HG03103 (cell line): ENCODE results near the gene PDE8B.

ENCODE experiments used
- ATAC-seq: cut with Tn5 transposase; IDR thresholded peaks from one replicate; pipeline ENCODE4 v1.9.1; 2021; ENCODE audit warnings: low read depth; ENCODE audit not compliant: unreplicated experiment

The PDE8B gene

GRCh38 chr5:77229887-77230286 lies 19.4 kb downstream of the PDE8B start:
- no peak for ATAC-seq

DNA sequence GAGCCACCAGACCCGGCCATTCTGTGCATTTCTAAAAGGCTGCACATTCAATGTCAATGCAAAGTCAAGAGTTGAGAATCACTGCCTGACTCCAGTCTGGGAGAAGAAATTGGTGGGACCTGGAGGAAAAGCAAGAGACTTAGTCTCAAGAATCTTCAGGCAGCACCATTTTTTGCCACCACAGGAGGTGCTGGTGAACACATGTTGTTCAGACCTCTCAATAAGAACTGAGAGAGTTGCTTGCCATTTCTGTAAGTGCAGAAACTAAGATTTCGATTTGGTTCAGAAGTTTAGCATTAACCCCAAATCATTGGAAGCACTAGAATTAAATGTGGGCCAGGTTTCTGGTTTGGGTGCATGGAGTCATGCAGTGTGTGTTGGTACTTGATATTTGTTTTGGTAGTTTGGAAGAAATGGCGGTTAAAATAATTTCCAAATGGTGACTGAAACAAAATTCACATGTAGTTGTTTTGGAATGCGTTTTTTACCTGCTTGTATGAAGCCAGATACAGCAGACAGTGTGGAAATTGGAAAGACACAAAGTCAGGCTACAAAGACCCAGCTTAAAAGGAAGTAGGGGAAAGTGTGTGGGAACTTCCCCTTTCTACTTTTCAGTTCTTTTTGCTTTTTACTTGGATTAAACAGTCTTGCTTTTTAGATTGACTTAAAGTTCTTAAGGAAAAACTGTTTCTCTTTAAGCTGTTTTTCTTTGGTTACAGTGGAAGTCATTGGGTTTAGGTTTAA lies 20.4 kb downstream of the PDE8B start:
- ATAC-seq: no peak

- no peak for ATAC-seq
These were observed 21.1 kb downstream of the PDE8B start for GRCh38 chr5:77231471-77232138.

DNA sequence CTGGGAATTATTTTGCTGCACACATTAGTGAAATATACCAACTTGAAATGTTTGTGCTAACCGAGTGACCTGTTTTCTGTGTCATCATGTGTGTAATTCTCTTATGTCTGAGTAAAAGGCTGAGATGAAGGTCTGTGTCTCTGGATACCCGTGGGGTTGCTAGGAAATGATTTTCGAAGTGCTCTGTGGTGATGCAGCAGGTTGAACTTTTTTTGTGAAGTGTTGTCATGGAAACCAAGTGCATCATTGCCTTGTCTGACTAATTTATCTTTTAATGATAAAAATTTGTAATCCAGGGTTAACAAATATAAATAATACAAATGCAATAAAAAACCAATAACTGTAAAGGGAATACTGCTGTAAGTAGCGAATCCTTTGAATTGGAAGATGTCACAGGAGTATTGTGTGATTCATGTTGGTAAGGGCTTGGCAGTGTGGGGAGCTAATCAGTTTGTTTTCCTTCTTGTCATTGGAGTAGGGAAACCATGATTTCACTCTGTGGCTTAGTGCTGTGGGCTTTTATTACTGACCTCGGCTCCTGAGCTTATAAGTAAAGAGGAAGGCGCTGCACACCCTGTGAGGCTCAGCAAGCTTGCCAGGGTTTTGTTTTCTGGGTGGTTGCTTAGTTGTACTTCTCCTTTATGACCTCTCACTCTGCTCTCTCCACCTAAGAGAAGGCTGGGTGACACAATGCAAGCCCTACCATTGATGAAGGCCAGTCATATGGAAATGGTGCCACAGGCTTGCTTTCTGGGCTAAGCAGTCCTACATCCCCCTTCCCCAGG lies 22.3 kb downstream of the PDE8B start:
- ATAC-seq: no peak

DNA sequence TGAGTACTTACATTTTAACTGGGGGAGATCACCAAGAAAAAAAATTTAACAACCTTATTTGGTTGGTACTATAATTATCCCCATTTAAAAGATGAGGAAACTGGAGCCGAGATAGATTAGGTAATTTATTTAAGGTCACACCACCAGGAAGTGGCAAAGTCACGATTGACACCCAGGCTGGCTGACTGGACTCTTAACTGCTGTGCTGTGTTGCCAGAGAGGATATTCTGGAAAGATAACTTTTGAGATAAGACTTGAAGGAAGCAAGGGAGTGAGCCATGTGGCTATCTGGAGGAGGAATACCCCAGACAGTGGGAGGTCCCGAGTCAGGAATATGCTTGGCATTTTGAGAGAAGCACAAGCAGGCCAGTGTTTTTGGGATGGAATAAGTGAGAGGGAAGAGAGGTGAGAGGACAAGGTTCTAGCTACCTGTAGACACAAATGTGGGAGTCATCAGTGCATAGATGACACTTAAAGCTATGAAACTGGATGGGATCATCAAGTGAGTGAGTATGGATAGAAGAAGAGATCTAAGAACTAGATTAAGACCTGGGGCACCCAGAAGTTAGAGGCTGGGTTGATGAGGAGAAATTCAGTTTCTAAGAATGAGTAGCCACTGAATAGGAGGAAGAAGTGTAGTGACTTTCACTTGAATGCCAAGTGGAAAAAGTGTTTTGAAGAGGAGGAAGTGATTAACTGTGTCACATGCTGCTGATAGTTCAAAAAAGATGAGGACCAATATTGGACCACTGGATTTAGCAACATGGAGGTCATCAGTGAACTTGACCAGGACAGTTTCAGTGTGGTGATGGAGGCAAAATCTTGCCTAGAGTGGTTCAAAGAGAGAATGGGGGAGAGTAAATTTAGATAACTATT lies 25.6 kb downstream of the PDE8B start:
- no peak for ATAC-seq

- ATAC-seq: no peak
These were observed 28.8 kb downstream of the PDE8B start for GRCh38 chr5:77239126-77239741.

DNA sequence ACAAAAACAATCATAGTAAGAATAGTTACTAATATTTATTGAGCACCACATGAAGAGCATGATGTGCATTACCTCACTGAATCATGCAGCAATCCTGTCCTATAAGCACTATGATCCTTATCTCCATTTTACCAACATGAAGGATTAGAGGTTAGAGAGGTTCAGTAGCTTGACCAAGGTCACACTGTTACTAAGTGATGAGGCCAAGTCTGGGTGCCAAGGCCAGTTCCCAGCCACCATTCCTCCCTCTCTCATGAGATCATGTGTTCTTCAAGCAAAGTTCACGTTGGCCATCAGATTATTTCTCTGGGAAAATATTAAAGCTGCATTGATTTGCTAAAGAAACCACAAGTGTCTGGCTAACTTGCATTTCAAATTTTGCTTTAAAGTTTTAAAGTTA lies 31.0 kb downstream of the PDE8B start:
- ATAC-seq: no peak

- ATAC-seq: no peak
These were observed 39.0 kb downstream of the PDE8B start for GRCh38 chr5:77249475-77249874.

DNA sequence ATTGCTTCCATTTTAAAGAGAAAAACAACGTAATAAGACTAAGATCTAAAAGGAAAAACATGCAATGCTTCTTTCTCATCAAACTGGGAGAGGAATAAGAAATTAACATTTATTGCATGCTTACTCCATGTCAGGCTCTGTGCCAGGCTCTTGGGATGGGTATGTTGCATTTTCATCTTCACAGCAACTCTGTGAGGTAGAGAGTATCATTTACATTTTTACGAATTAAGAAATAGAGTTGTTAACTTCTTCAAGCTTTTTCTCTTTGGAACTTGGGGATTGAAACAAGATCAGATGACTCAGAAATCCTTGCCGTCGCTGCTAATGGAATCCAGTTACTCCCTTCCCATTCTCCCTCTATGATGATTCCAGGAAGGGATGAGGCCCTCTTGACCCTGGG lies 39.5 kb downstream of the PDE8B start:
- no peak for ATAC-seq

DNA sequence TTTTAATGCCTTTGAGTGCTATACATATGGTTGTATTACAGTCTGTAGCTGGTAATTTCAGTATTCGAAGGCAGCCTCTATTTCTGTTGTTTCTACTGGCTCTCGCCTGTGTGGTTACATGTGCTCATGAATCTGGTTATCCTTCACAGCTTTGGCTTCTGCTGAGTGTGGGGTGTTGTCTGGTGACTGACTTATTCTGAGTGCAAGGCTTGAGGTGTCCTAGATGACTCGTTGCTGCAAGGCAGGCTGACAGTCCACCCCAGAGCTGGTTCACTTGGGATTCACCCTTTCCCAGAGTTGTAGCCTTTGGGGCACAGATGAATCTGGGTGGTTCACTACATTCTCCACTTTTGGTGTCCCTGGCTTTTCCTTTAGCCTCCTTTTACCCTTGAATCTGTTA lies 41.4 kb downstream of the PDE8B start:
- ATAC-seq: no peak

- ATAC-seq: no peak
These were observed 45.1 kb downstream of the PDE8B start for GRCh38 chr5:77255617-77256016.

DNA sequence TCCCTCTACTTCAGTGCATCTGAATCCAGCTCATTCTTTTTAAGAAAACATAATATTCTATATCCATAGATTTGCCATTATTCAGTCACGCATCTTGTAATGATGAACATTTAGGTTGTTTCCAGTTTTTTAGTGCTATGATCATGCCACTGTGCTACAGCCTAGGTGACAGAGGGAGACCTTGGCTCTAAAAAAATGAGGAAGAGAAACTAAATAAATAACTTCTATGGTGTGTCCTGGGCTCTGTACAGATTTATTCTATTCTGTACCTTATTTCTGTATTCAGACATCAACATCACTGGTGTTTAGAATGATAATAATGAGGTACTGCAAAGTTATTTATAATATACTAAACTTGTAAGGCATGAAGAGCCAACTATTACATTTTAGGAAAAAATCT lies 45.9 kb downstream of the PDE8B start:
- ATAC-seq: no peak

GRCh38 chr5:77258652-77259051 lies 48.2 kb downstream of the PDE8B start:
- ATAC-seq: no peak

GRCh38 chr5:77259476-77259875 lies 49.0 kb downstream of the PDE8B start:
- ATAC-seq: no peak

DNA sequence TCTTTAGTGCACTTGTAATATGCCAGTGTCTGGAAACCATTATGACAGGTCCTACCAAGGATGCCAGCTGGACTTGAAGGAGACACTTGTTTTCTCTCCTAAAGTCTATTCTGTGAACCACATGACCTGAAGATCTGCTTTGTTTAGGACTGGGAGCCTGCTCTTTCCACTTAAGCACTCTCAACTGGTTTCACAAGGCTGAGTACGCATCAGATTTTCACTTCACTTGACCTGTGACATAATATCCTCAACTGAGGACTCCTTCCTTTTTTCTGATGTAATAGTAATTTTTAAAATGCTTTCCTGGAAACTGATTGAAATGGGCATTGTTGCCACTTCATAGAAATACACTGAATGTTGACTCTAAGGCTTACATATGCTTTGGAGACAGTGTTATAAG lies 52.2 kb downstream of the PDE8B start:
- no peak for ATAC-seq

DNA sequence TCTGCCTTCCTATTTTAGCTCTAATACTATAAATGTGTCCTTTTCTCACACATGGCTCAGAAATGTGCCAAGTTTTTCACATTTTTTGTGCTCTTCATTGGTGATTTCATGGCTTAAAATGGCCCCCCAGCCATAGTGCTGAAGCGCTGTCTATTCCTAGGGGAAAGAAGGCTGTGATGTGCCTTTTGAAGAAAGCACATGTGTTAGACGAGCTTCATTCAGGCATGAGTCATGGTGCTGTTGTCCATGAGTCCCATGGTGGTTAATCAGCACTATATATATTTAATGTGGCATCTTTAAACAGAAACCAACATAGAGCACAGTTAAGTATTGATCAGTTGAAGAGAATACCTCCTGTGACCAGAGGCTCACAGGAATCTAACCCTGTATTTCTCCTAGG lies 55.8 kb downstream of the PDE8B start:
- no peak for ATAC-seq

DNA sequence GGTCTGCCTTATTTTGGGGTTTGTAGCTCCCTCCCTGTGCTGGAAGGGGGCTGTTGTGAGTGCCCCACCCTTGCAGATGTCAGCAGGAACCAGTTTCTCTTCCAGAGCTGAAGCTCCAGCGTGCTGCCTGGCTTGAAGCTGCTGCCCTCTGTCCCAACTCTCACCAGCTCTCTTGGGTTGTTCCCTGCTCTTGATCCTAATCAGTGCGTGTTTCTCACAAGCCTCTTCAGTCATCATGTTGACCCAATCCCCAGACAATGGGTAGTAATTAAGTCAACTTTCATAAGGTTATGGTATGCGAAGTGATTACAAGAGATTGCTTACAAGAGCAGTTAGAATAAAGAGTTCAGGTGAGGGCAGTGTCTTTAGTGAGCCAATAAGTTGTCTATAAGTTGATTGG lies 57.0 kb downstream of the PDE8B start:
- no peak for ATAC-seq

DNA sequence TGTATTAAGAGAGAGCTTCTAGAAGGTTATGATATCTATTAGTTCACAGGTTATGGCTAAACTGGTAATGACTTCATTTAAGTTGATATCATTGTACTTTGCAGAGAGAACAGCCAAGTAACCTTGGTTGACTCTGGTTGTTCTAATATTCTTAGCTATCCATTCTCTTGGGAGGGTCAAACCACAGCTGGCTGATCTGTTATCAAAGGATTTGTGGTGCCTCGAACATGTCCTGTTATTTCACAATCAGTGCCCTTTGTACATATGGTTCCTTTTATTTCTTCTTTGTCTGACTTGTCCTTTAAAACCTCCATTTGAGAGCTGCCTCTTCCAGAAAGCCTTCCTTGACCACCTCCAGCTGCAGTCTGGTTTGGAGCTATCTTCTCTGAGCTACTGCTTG lies 61.7 kb downstream of the PDE8B start:
- no peak for ATAC-seq

GRCh38 chr5:77277759-77278158 lies 67.3 kb downstream of the PDE8B start:
- no peak for ATAC-seq

- ATAC-seq: no peak
These were observed 69.6 kb downstream of the PDE8B start for GRCh38 chr5:77280036-77280435.
